Gastrocnemius medialis (tissue), 4 donors: Measurements from ENCODE around the gene RARRES1.

Experiments used
- CTCF ChIP-seq, 5 experiments: fragments of 450-650 bp in 3 of 5; fragments of 200-600 bp in 2 of 5; sonication (generic) in 2 of 5; IDR thresholded peaks in 4 of 5; conservative IDR thresholded peaks in 1 of 5; 1 replicate in 4 of 5; 2 replicates in 1 of 5; pipeline ENCODE4 v1.5.1; 2016 to 2019; ENCODE audit warnings: antibody characterized with exemption in 5 of 5, mild to moderate bottlenecking in 3 of 5, moderate library complexity in 3 of 5
- POLR2A ChIP-seq, 2 donors: fragments of 450-650 bp; IDR thresholded peaks; one replicate each; pipeline ENCODE4 v1.6.1; 2017; ENCODE audit warnings: antibody characterized with exemption in 2 of 2, mild to moderate bottlenecking in 2 of 2, moderate library complexity in 2 of 2

- no peak for TF ChIP-seq CTCF (IDR thresholded peaks at IDR 0.05 in 4 of 5, conservative IDR thresholded peaks at IDR 0.05 in 1 of 5)
- no peak for TF ChIP-seq POLR2A (IDR thresholded peaks at IDR 0.05)
Observed at GRCh38 chr3:158738653-158739052, 6.4 kb upstream of the RARRES1 start.
